ENCODE results near the gene OR10AD1.

OR10AD1 gene

GRCh38 chr12:48189331-48190125, 13.6 kb downstream of the OR10AD1 start:
- no peak for DNase-seq

- DNase-seq: no peak
Observed at GRCh38 chr12:48187916-48188695, 15.0 kb downstream of the OR10AD1 start.

GRCh38 chr12:48185181-48185919, 17.7 kb downstream of the OR10AD1 start:
- DNase-seq: no peak

- DNase-seq: no peak
Observed at GRCh38 chr12:48184549-48184922, 18.6 kb downstream of the OR10AD1 start.

GRCh38 chr12:48183876-48184548, 19.1 kb downstream of the OR10AD1 start:
- no peak for DNase-seq

GRCh38 chr12:48183091-48183875, 19.8 kb downstream of the OR10AD1 start, which contains the start of gene CCDC184:
Gene CCDC184, plus strand, starts transcription at chr12:48183644. Its CDS starts 479 bp downstream, at chr12:48184123.
- DNase-seq: peak; percentile 66

- DNase-seq: no peak
Observed at GRCh38 chr12:48182631-48183030, 20.5 kb downstream of the OR10AD1 start.

GRCh38 chr12:48180857-48181495, 22.1 kb downstream of the OR10AD1 start:
- DNase-seq: no peak

- no peak for DNase-seq
Observed at GRCh38 chr12:48180424-48180823, 22.7 kb downstream of the OR10AD1 start.

- DNase-seq: no peak
Observed at GRCh38 chr12:48179466-48179865, 23.6 kb downstream of the OR10AD1 start.

- DNase-seq: no peak
Observed at GRCh38 chr12:48177982-48178381, 25.1 kb downstream of the OR10AD1 start.

- DNase-seq: no peak
Observed at GRCh38 chr12:48176417-48176751, 26.7 kb downstream of the OR10AD1 start.

GRCh38 chr12:48175613-48176416, 27.3 kb downstream of the OR10AD1 start:
- peak; percentile 17 for DNase-seq

- no peak for DNase-seq
Observed at GRCh38 chr12:48169011-48169410, 34.1 kb downstream of the OR10AD1 start.

GRCh38 chr12:48165089-48165981, 37.8 kb downstream of the OR10AD1 start:
- no peak for DNase-seq

GRCh38 chr12:48164451-48164850, 38.6 kb downstream of the OR10AD1 start:
- DNase-seq: no peak

- DNase-seq: no peak
Observed at GRCh38 chr12:48163150-48163747, 39.8 kb downstream of the OR10AD1 start.

GRCh38 chr12:48160807-48161206, 42.3 kb downstream of the OR10AD1 start:
- no peak for DNase-seq

GRCh38 chr12:48160046-48160445, 43.0 kb downstream of the OR10AD1 start:
- DNase-seq: no peak
